B cell (primary cell): ENCODE results near the gene DNAJB1. TPM values are rescaled to one million over a fixed set of nuclear protein-coding genes. Genes with fewer than 3 reads are reported as not detected.

Experiments
- ATAC-seq: fragments of 200-7000 bp; cut with Tn5 transposase; one replicate; pipeline ENCODE4 v1.10.0; 2021; ENCODE audit warnings: low read depth, mild to moderate bottlenecking, moderate number of reproducible peaks, moderate library complexity
- CTCF ChIA-PET: fragments of 350-600 bp; sonication (Branson Sonifier 250); formaldehyde crosslinking; loops from one replicate; lab custom pipeline; 2021; ENCODE audit warnings: antibody characterized with exemption, inconsistent platforms; lab: Charles Lee
- POLR2A ChIA-PET: fragments of 350-600 bp; sonication (Branson Sonifier 250); formaldehyde crosslinking; loops from one replicate; lab custom pipeline; 2021; ENCODE audit warnings: antibody characterized with exemption; lab: Charles Lee
- DNase-seq: peaks from one replicate; pipeline ENCODE4 v3.0.0; 2013
- H2AFZ ChIP-seq: 2 replicates; pipeline ENCODE4 v1.6.1; 2012; ENCODE audit warnings: mild to moderate bottlenecking, low read depth, low read length; ENCODE audit not compliant: insufficient read depth, poor library complexity, severe bottlenecking
- H3K27ac ChIP-seq, 2 donors: 1 replicate in 1 of 2; 2 replicates in 1 of 2; pipeline ENCODE4 v1.5.1; 2012 to 2013; ENCODE audit warnings: low read length in 2 of 2, mild to moderate bottlenecking in 2 of 2, moderate library complexity in 1 of 2
- H3K27me3 ChIP-seq, 4 experiments: fragments of 200-600 bp in 1 of 4; sonication (generic) in 1 of 4; replicated peaks in 1 of 4; 1 replicate in 2 of 4; 2 replicates in 2 of 4; pipeline versions ENCODE4 v1.6.1 to v1.7.0; 2013 to 2016; ENCODE audit warnings: low read length in 3 of 4, mild to moderate bottlenecking in 2 of 4, mixed read lengths in 1 of 4, moderate library complexity in 1 of 4; ENCODE audit not compliant: insufficient read depth in 4 of 4, control insufficient read depth in 3 of 4; ENCODE audit errors: control extremely low read depth in 1 of 4
- H3K36me3 ChIP-seq, 2 experiments: replicated peaks in 1 of 2; 1 replicate in 1 of 2; 2 replicates in 1 of 2; pipeline versions ENCODE4 v1.6.1 to v1.7.1; 2013; ENCODE audit warnings: low read length in 1 of 2; ENCODE audit not compliant: insufficient read depth in 2 of 2, control insufficient read depth in 1 of 2; ENCODE audit errors: control extremely low read depth in 1 of 2, extremely low read depth in 1 of 2
- H3K4me1 ChIP-seq, 2 donors: fragments of 200-600 bp in 1 of 2; sonication (generic) in 1 of 2; 1 replicate in 1 of 2; 2 replicates in 1 of 2; pipeline versions ENCODE4 v1.5.1 to v1.6.1; 2013 to 2017; ENCODE audit warnings: low read length in 2 of 2; ENCODE audit not compliant: control insufficient read depth in 2 of 2, insufficient read depth in 2 of 2
- H3K4me2 ChIP-seq: replicated peaks from 2 replicates; pipeline ENCODE3; 2012; ENCODE audit warnings: mild to moderate bottlenecking, low read depth, low read length; ENCODE audit not compliant: poor library complexity, severe bottlenecking
- H3K4me3 ChIP-seq, 5 experiments: fragments of 200-600 bp in 1 of 5; sonication (generic) in 1 of 5; 1 replicate in 3 of 5; 2 replicates in 2 of 5; pipeline versions ENCODE4 v1.5.1 to v1.7.0; 2011 to 2016; ENCODE audit warnings: low read length in 4 of 5, mild to moderate bottlenecking in 4 of 5, low read depth in 2 of 5, control low read depth in 1 of 5, moderate library complexity in 1 of 5; ENCODE audit not compliant: insufficient read depth in 1 of 5; ENCODE audit errors: control extremely low read depth in 1 of 5, extremely low read depth in 1 of 5
- H3K79me2 ChIP-seq: fragments of 200-600 bp; sonication (generic); one replicate; pipeline ENCODE4 v1.6.0; 2016; ENCODE audit warnings: low read length; ENCODE audit not compliant: control insufficient read depth, insufficient read depth
- H3K9ac ChIP-seq: fragments of 200-600 bp; sonication (generic); 2 replicates; pipeline ENCODE4 v1.6.1; 2017; ENCODE audit warnings: mild to moderate bottlenecking, low read length, moderate library complexity
- H3K9me3 ChIP-seq, 3 donors: one replicate each; pipeline versions ENCODE4 v1.6.1 to v1.7.1; 2013; ENCODE audit warnings: low read length in 2 of 3; ENCODE audit not compliant: control insufficient read depth in 2 of 3, insufficient read depth in 1 of 3; ENCODE audit errors: control extremely low read depth in 1 of 3
- H4K20me1 ChIP-seq: 2 replicates; pipeline ENCODE4 v1.6.0; 2012; ENCODE audit warnings: mild to moderate bottlenecking, low read length; ENCODE audit not compliant: insufficient read depth, control insufficient read depth, poor library complexity, severe bottlenecking
- H3K27ac Mint-ChIP-seq: one replicate; pipeline ENCODE4 v1.8.0; 2021; ENCODE audit warnings: mixed read lengths
- H3K27me3 Mint-ChIP-seq: one replicate; pipeline ENCODE4 v1.8.0; 2021; ENCODE audit warnings: mixed read lengths
- H3K4me1 Mint-ChIP-seq: one replicate; pipeline ENCODE4 v1.8.0; 2021; ENCODE audit warnings: mixed read lengths
- H3K4me3 Mint-ChIP-seq: one replicate; pipeline ENCODE4 v1.8.0; 2021; ENCODE audit warnings: mixed read lengths
- H3K9me3 Mint-ChIP-seq: one replicate; pipeline ENCODE4 v1.8.0; 2022; ENCODE audit warnings: mixed read lengths; ENCODE audit not compliant: insufficient read depth
- CTCF ChIP-seq: fragments of 200-600 bp; IDR thresholded peaks from one replicate; pipeline ENCODE4 v1.8.0; 2022; ENCODE audit warnings: antibody characterized with exemption, mild to moderate bottlenecking
- EZH2 ChIP-seq: IDR thresholded peaks from 2 replicates; pipeline ENCODE4 v1.6.1; 2012; ENCODE audit warnings: borderline replicate concordance, low read depth, mild to moderate bottlenecking, moderate library complexity, low read length; ENCODE audit not compliant: insufficient read depth, poor library complexity, severe bottlenecking
- WGBS: methylation state at CpG from one replicate; pipeline ENCODE4 v1.1.5; 2013; ENCODE audit warnings: missing lambda C conversion rate; ENCODE audit not compliant: insufficient coverage; 5-methylcytosine and 5-hydroxymethylcytosine counted together
- intact Hi-C: fragments of 100-400 bp; cut with micrococcal nuclease; formaldehyde crosslinking; loops from one replicate; pipeline ENCODE4 v1.10.0; 2022
- polyA plus RNA-seq: library from polyadenylated mRNA; depleted of rRNA; stranded (reverse); fragments of >200 nt; gene quantifications from 2 replicates; pipeline ENCODE4 v1.2.3, GENCODE V29; 2012
- total RNA-seq, 2 donors: library from RNA; stranded (reverse); fragments of 120-200 nt in 1 of 2; gene quantifications; 1 replicate in 1 of 2; 2 replicates in 1 of 2; pipeline versions ENCODE4 v1.2.3 to v1.2.4, GENCODE V29; 2013 to 2022

The DNAJB1 gene
- total and polyA plus RNA-seq, 2 donors (not counting 1 experiment from before 2014, with no cell fraction given) = 72.8 to 194 TPM

DNA sequence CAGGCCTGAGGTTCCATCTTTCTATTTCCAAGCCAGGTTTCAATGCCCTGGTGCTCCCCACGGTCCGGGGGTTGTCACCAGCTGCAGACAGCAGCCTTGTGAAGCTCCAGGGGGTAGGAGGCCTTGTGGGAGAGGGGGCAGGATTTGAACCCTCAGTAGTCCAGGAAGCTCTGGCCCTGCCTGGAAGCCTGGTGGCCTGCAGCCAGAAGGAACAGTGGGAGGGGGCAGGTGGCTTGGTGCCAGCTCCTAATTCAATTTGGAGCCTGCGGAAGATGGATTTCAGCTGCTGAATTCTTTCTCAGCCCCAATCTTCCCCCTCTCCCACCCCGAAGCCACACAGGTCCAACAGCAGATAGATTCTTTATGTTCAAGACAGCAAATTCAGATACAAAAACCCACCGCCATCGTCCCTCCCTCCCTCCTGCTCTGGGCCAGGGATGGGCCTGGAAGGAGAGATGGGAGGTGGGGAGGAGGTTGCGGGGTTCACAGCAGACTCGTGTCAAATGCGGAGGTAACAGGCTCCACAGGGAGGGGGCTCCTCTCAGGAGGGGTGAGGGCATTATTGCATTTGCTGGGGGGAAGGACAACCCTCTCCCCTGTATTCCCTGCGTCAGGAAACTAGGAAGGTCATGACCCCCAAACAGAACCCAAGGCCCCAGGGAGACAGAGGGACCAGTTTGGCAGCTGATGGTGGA lies 40.6 kb downstream of the DNAJB1 start:
- H3K9me3 ChIP-seq = peaks cover 0 to 5% (median 0%) of the 10 kb centered on the region in 3 donors
- WGBS = 84% methylated on average over 3 of the region's 10 CpGs
- no peak overlapping the region for H2AFZ ChIP-seq
- H3K27me3 ChIP-seq = peaks cover 0 to 24% (median 12%) of the 10 kb centered on the region in 4 experiments
- Mint-ChIP-seq H3K9me3 (no peaks in the 10 kb centered on the region), H3K4me1 (peaks cover 22% of the 10 kb centered on the region), H3K4me3 (no peak overlapping the region), H3K27me3 (peaks cover 28% of the 10 kb centered on the region), H3K27ac (no peak overlapping the region)
- ATAC-seq (no peak), DNase-seq (no peak)
- H3K36me3 ChIP-seq = no peaks in the 10 kb centered on the region
- CTCF ChIA-PET = interaction anchor here (0.6 to 1.8 kb wide), 6 partner anchors 10 to 842 kb away, joined by 3 to 5 read pairs (median 3); partner anchors contain the start of gene ASF1B
- H3K4me1 ChIP-seq = peaks cover 22 to 25% of the 10 kb centered on the region in 2 donors
- H3K79me2 ChIP-seq = no peaks in the 10 kb centered on the region
- H3K4me2 ChIP-seq = no peak overlapping the region
- no peak overlapping the region for H3K4me3 ChIP-seq
- H3K9ac ChIP-seq = no peak overlapping the region
- H4K20me1 ChIP-seq = no peaks in the 10 kb centered on the region
- TF ChIP-seq CTCF = no peak
- TF ChIP-seq EZH2 = no peak
- POLR2A ChIA-PET = no interaction called here
- intact Hi-C loops = no loop called here
- no peak overlapping the region for H3K27ac ChIP-seq
